ENCODE data around the gene NEB. TPM values are rescaled to one million over a fixed set of nuclear protein-coding genes. Genes with fewer than 3 reads are reported as not detected.

Gene NEB
- polyA plus RNA-seq, 1 donor from 2014 or later: 0.38 TPM

- Histone ChIP-seq H3K9me2 (ENCODE audit: insufficient read depth, low read length) (no peaks in the 10 kb centered on the region), H3K4me3 (ENCODE audit: low read length) (no peak overlapping the region), H3F3A (ENCODE audit: insufficient read depth, low read length, poor library complexity, severe bottlenecking) (no peaks in the 10 kb centered on the region), H4K20me1 (ENCODE audit: insufficient read depth) (no peaks in the 10 kb centered on the region), H3K27ac (ENCODE audit: low read length) (no peak overlapping the region), H3K9ac (ENCODE audit: low read length) (no peak overlapping the region), H3K36me3 (ENCODE audit: insufficient read depth, low read length) (no peaks in the 10 kb centered on the region), H3K9me3 (ENCODE audit: low read length) (no peaks in the 10 kb centered on the region), H2AFZ (ENCODE audit: low read depth, low read length) (no peak overlapping the region), H3K79me2 (replicated peaks; ENCODE audit: insufficient read depth, low read length) (no peaks in the 10 kb centered on the region), H3K27me3 (ENCODE audit: insufficient read depth, low read depth, low read length) (no peaks in the 10 kb centered on the region), H3K4me2 (ENCODE audit: low read length) (no peak overlapping the region)
- TF ChIP-seq TAF1 (IDR thresholded peaks at IDR 0.05; ENCODE audit: low read depth) (no peak), RAD21 (conservative IDR thresholded peaks at IDR 0.05) (no peak), MXI1 (conservative IDR thresholded peaks at IDR 0.05; ENCODE audit: poor library complexity, severe bottlenecking) (no peak)
- TF ChIP-seq, protein P1, sequence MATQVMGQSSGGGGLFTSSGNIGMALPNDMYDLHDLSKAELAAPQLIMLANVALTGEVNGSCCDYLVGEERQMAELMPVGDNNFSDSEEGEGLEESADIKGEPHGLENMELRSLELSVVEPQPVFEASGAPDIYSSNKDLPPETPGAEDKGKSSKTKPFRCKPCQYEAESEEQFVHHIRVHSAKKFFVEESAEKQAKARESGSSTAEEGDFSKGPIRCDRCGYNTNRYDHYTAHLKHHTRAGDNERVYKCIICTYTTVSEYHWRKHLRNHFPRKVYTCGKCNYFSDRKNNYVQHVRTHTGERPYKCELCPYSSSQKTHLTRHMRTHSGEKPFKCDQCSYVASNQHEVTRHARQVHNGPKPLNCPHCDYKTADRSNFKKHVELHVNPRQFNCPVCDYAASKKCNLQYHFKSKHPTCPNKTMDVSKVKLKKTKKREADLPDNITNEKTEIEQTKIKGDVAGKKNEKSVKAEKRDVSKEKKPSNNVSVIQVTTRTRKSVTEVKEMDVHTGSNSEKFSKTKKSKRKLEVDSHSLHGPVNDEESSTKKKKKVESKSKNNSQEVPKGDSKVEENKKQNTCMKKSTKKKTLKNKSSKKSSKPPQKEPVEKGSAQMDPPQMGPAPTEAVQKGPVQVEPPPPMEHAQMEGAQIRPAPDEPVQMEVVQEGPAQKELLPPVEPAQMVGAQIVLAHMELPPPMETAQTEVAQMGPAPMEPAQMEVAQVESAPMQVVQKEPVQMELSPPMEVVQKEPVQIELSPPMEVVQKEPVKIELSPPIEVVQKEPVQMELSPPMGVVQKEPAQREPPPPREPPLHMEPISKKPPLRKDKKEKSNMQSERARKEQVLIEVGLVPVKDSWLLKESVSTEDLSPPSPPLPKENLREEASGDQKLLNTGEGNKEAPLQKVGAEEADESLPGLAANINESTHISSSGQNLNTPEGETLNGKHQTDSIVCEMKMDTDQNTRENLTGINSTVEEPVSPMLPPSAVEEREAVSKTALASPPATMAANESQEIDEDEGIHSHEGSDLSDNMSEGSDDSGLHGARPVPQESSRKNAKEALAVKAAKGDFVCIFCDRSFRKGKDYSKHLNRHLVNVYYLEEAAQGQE (IDR thresholded peaks at IDR 0.05; ENCODE audit: borderline replicate concordance): no peak
These were observed 55.4 kb downstream of the NEB start for GRCh38 chr2:151678849-151679248.

DNA sequence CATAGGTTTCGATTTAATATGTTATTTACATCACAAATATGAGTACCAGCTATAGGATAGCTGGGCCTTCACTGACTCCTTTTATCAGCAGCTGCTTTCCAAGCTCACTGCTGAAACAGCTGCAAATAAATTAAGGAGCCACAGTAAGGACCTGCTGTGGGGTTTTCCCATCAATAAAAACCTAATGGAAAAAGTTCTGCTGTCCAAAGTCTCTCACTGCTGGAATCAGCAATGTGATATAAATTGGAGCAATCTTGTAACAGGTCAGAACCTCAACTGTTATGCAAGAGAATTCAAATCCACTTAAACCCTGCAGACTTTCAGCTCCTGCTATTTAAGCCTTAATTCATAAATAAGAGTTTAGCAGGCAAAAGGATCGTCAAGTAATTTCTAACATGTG is 61.3 kb downstream of the NEB start:
- Histone ChIP-seq H3K36me3 (ENCODE audit: insufficient read depth, low read length) (no peaks in the 10 kb centered on the region), H3K9me3 (ENCODE audit: low read length) (no peaks in the 10 kb centered on the region), H3K27me3 (ENCODE audit: insufficient read depth, low read depth, low read length) (no peaks in the 10 kb centered on the region), H3F3A (ENCODE audit: insufficient read depth, low read length, poor library complexity, severe bottlenecking) (no peaks in the 10 kb centered on the region), H3K9me2 (ENCODE audit: insufficient read depth, low read length) (no peaks in the 10 kb centered on the region), H2AFZ (ENCODE audit: low read depth, low read length) (no peak overlapping the region), H3K4me2 (ENCODE audit: low read length) (no peak overlapping the region), H3K4me3 (ENCODE audit: low read length) (no peak overlapping the region), H3K9ac (ENCODE audit: low read length) (no peak overlapping the region), H3K79me2 (replicated peaks; ENCODE audit: insufficient read depth, low read length) (no peaks in the 10 kb centered on the region), H4K20me1 (ENCODE audit: insufficient read depth) (no peaks in the 10 kb centered on the region), H3K27ac (ENCODE audit: low read length) (no peak overlapping the region)
- no peak for TF ChIP-seq EZH2 (IDR thresholded peaks at IDR 0.05; ENCODE audit: borderline replicate concordance, insufficient read depth, low read length, poor library complexity, severe bottlenecking)
- no peak for TF ChIP-seq CTCF (IDR thresholded peaks at IDR 0.05; ENCODE audit: poor library complexity, severe bottlenecking)
- no peak for TF ChIP-seq SMC3 (conservative IDR thresholded peaks at IDR 0.05; ENCODE audit: poor library complexity)
- TF ChIP-seq RAD21 (conservative IDR thresholded peaks at IDR 0.05): no peak
- TF ChIP-seq, protein P1 (IDR thresholded peaks at IDR 0.05; ENCODE audit: borderline replicate concordance): no peak
